Type B pancreatic cell (in vitro differentiated cells): ENCODE data around the gene RBP5. TPM values are rescaled to one million over a fixed set of nuclear protein-coding genes. Genes with fewer than 3 reads are reported as not detected.

Experiments used
- DNase-seq: peaks from one replicate; pipeline ENCODE4 v3.0.0; 2021; ENCODE audit warnings: mixed read lengths; ENCODE audit not compliant: unreplicated experiment; ENCODE audit errors: extremely low spot score
- H3K27ac Mint-ChIP-seq: 2 replicates; pipeline ENCODE4 v1.8.0; 2021; ENCODE audit warnings: mild to moderate bottlenecking, mixed read lengths
- H3K27me3 Mint-ChIP-seq: 2 replicates; pipeline ENCODE4 v1.8.0; 2021; ENCODE audit warnings: mixed read lengths
- H3K36me3 Mint-ChIP-seq: 2 replicates; pipeline ENCODE4 v1.8.0; 2021; ENCODE audit warnings: mixed read lengths
- H3K4me1 Mint-ChIP-seq: one replicate; pipeline ENCODE4 v1.8.0; 2021; ENCODE audit warnings: mixed read lengths; ENCODE audit not compliant: unreplicated experiment
- H3K4me3 Mint-ChIP-seq: 2 replicates; pipeline ENCODE4 v1.8.0; 2021; ENCODE audit warnings: mild to moderate bottlenecking, mixed read lengths
- H3K9me3 Mint-ChIP-seq: 2 replicates; pipeline ENCODE4 v1.8.0; 2021; ENCODE audit warnings: mixed read lengths
- CTCF ChIP-seq: fragments of 200-600 bp; sonication (generic); conservative IDR thresholded peaks from 2 replicates; pipeline ENCODE4 v1.5.0; 2021; ENCODE audit warnings: antibody characterized with exemption, mild to moderate bottlenecking
- total RNA-seq: library from RNA; stranded (reverse); gene quantifications from 2 replicates; pipeline ENCODE4 v1.2.1, GENCODE V29; 2021; ENCODE audit warnings: low replicate concordance

Gene RBP5
- total RNA-seq, 1 donor from 2014 or later, result 1.0 TPM

GRCh38 chr12:7154042-7154441 is 25.4 kb upstream of the RBP5 start:
- peaks cover 6% of the 10 kb centered on the region for H3K4me1 Mint-ChIP-seq
- DNase-seq, result no peak
- H3K4me3 Mint-ChIP-seq, result peak overlapping the region; percentile 2
- H3K36me3 Mint-ChIP-seq, result peaks cover 19% of the 10 kb centered on the region
- H3K27ac Mint-ChIP-seq, result peak overlapping the region; percentile 25
- H3K9me3 Mint-ChIP-seq, result no peaks in the 10 kb centered on the region
- TF ChIP-seq CTCF, result no peak
- no peaks in the 10 kb centered on the region for H3K27me3 Mint-ChIP-seq

DNA sequence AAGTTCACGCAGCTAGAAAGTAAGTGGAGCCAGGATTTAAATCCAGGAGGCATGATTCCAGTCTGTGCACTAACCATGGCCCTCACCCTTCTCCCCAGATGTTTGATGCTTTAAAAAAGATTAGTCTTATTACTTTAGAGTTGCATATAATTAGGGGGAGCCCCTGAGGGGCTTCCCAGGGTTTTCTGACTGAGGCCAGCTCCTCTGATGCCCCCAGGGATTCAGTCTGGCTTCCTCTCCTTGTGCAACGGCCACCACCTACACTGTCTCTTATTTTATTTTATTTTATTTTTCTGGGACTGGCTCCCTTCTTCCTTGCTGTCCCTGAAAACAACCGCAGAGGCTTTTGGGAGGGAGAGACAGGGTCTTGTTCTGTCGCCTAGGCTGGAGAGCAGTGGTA is 24.1 kb upstream of the RBP5 start:
- no peaks in the 10 kb centered on the region for H3K9me3 Mint-ChIP-seq
- TF ChIP-seq CTCF, result no peak
- H3K27me3 Mint-ChIP-seq, result no peaks in the 10 kb centered on the region
- peaks cover 24% of the 10 kb centered on the region for H3K36me3 Mint-ChIP-seq
- no peak for DNase-seq
- H3K27ac Mint-ChIP-seq, result no peak overlapping the region
- H3K4me1 Mint-ChIP-seq, result peaks cover 6% of the 10 kb centered on the region
- H3K4me3 Mint-ChIP-seq, result no peak overlapping the region

DNA sequence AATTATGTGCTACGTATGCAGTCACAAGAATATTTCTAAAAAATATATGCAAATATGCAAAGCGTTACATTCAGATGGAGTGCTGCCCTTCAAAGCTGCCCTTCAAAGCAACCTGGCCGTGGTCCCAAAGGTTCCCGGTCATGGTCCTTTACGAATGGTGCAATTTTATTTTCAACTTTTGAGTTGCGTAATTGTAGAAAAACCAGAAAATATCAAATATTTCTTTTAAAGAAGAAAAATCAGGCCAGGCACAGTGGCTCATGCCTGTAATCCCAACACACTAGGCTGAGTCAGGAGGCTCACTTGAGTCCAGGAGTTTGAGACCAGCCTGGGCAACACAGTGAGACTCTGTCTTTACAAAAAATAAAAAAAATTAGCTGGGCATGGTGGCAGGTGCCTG is 22.8 kb upstream of the RBP5 start:
- TF ChIP-seq CTCF, result no peak
- Mint-ChIP-seq H3K36me3 (peaks cover 27% of the 10 kb centered on the region), H3K27me3 (no peaks in the 10 kb centered on the region), H3K27ac (no peak overlapping the region), H3K4me3 (no peak overlapping the region), H3K9me3 (no peaks in the 10 kb centered on the region), H3K4me1 (peaks cover 6% of the 10 kb centered on the region)
- no peak for DNase-seq

DNA sequence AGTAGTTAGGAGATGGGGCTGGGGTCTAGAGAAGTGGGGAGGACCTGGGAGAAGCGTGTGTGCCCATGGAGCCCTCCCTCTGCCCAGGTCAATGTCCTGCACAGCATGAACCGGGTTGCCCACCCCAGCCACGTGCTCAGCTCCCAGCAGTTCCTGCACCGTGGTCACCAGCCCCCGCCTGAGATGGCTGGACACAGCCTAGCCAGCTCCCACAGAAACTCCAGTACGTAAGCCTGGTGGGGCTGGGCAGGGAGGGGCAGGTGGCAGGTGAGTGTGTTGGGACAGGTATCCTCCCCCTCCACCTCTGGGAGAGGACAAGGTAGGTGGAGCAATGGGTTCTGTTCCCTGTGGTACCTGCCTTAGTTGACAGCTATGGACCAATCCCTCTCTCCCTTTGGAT is 22.2 kb upstream of the RBP5 start:
- Mint-ChIP-seq H3K4me1 (peaks cover 6% of the 10 kb centered on the region), H3K27ac (no peak overlapping the region)

DNA sequence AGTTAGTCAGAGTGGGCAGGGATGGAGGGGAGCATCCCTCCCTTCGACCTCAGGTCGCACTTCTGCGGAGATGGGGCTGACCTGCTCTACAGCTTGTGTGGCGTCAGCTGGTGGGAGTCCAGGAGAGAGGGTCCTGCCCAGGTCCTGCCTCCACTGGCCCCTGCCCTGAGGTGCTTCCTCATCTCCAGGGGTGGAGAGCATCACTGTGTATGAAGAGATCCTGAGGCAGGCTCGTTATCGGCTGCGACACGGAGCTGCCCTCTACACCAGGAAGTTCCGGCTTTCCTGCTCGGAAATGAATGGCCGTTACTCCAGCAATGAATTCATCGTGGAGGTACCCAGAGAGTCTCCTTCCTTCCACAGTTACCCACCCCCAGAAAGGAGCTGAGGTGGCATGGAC is 21.7 kb upstream of the RBP5 start:
- peaks cover 34% of the 10 kb centered on the region for H3K36me3 Mint-ChIP-seq
- no peak for DNase-seq
- peaks cover 6% of the 10 kb centered on the region for H3K4me1 Mint-ChIP-seq
- H3K9me3 Mint-ChIP-seq, result no peaks in the 10 kb centered on the region
- TF ChIP-seq CTCF, result no peak
- no peak overlapping the region for H3K4me3 Mint-ChIP-seq
- no peak overlapping the region for H3K27ac Mint-ChIP-seq
- no peaks in the 10 kb centered on the region for H3K27me3 Mint-ChIP-seq

More for the DNA sequence above, 22.2 kb upstream of the RBP5 start:
- no peaks in the 10 kb centered on the region for H3K9me3 Mint-ChIP-seq
- H3K36me3 Mint-ChIP-seq, result peaks cover 30% of the 10 kb centered on the region
- no peaks in the 10 kb centered on the region for H3K27me3 Mint-ChIP-seq
- DNase-seq, result no peak
- TF ChIP-seq CTCF, result no peak
- H3K4me3 Mint-ChIP-seq, result no peak overlapping the region

DNA sequence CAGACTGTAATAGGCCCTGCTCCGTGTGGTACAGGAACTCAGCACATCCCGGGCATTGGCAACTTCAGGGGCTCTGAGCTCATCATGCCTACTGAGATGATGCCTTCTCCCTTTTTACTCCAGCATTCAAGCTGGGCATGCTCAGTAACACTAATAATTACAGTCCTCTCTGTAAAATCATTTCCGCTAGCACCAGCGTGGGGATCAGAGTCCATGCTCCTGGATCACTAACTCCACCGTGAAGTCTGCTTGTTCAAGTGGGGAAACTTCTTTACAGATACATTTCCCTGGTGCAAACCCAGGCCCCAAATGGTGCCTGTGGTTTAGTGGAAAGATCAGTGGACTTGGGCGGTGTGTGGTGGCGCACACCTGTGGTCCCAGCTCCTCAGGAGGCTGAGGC is 18.2 kb upstream of the RBP5 start:
- Mint-ChIP-seq H3K36me3 (peaks cover 39% of the 10 kb centered on the region), H3K4me3 (no peak overlapping the region), H3K27me3 (no peaks in the 10 kb centered on the region), H3K9me3 (no peaks in the 10 kb centered on the region), H3K4me1 (no peaks in the 10 kb centered on the region), H3K27ac (no peak overlapping the region)
- no peak for DNase-seq
- TF ChIP-seq CTCF, result no peak
